NK-92 (cell line): ENCODE data around the gene CASTOR1.

Source experiments
- DNase-seq: peaks from one replicate; lab custom pipeline; 2025; ENCODE audit not compliant: unreplicated experiment; lab: John Stamatoyannopoulos, UW

The CASTOR1 gene

GRCh38 chr22:30266445-30267381, 22.6 kb downstream of the CASTOR1 start, which contains the start of gene OSM:
Gene OSM (minus strand): TSS chr22:30266851. CDS start chr22:30266799, 52 bp downstream.
- no peak for DNase-seq

- DNase-seq = peak; percentile 45
Measured at GRCh38 chr22:30265823-30266444, 23.4 kb downstream of the CASTOR1 start.

GRCh38 chr22:30265131-30265720, 24.1 kb downstream of the CASTOR1 start:
- no peak for DNase-seq

- DNase-seq = no peak
Measured at GRCh38 chr22:30263883-30264282, 25.4 kb downstream of the CASTOR1 start.

- no peak for DNase-seq
Measured at GRCh38 chr22:30262917-30263741, 26.2 kb downstream of the CASTOR1 start.

- DNase-seq = no peak
Measured at GRCh38 chr22:30262112-30262511, 27.2 kb downstream of the CASTOR1 start.

GRCh38 chr22:30261134-30261533, 28.2 kb downstream of the CASTOR1 start:
- DNase-seq = no peak

GRCh38 chr22:30260682-30261081, 28.6 kb downstream of the CASTOR1 start:
- DNase-seq = no peak

- no peak for DNase-seq
Measured at GRCh38 chr22:30260276-30260675, 29.0 kb downstream of the CASTOR1 start.

- DNase-seq = no peak
Measured at GRCh38 chr22:30254314-30254713, 35.0 kb downstream of the CASTOR1 start.

GRCh38 chr22:30253205-30253852, 36.0 kb downstream of the CASTOR1 start:
- DNase-seq = no peak

- DNase-seq = no peak
Measured at GRCh38 chr22:30252411-30253204, 36.7 kb downstream of the CASTOR1 start.

- no peak for DNase-seq
Measured at GRCh38 chr22:30251711-30252110, 37.6 kb downstream of the CASTOR1 start.

- DNase-seq = no peak
Measured at GRCh38 chr22:30250661-30251267, 38.5 kb downstream of the CASTOR1 start.

- DNase-seq = no peak
Measured at GRCh38 chr22:30250039-30250565, 39.2 kb downstream of the CASTOR1 start.

GRCh38 chr22:30249049-30250038, 40.0 kb downstream of the CASTOR1 start:
- no peak for DNase-seq

- no peak for DNase-seq
Measured at GRCh38 chr22:30248484-30248883, 40.8 kb downstream of the CASTOR1 start.

GRCh38 chr22:30247974-30248373, 41.3 kb downstream of the CASTOR1 start:
- no peak for DNase-seq
